ENCODE data around the gene QPCT.

DNA sequence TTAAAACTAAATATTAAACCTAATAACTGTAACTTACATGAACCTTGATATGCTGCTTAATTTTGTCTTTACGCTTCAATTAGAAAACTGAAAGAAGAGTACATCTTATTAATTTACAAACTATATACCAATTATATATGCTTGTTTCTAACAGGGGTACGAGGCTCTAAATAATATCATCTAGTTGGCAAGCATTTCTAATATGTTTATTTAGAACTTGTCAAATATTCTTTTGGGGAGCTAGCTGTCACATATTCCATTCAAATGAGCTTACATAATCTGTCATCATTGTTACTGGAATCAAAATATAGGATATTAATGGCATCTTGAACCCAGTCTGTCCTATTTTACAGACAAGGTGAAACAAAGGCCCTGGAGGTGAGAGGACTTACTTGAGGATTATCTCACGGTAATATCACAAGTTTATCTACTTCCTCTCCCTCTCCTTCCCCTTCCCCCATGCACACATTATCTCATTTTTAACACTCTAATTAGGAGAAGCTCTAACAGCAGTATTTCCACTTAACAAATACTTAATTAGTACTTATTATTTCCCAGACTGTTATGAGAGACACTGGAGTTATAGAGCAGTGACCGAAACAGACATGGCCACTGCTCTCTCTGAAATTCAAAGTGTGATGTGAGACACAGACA is 23.3 kb upstream of the QPCT start:
- TF ChIP-seq, protein P1, sequence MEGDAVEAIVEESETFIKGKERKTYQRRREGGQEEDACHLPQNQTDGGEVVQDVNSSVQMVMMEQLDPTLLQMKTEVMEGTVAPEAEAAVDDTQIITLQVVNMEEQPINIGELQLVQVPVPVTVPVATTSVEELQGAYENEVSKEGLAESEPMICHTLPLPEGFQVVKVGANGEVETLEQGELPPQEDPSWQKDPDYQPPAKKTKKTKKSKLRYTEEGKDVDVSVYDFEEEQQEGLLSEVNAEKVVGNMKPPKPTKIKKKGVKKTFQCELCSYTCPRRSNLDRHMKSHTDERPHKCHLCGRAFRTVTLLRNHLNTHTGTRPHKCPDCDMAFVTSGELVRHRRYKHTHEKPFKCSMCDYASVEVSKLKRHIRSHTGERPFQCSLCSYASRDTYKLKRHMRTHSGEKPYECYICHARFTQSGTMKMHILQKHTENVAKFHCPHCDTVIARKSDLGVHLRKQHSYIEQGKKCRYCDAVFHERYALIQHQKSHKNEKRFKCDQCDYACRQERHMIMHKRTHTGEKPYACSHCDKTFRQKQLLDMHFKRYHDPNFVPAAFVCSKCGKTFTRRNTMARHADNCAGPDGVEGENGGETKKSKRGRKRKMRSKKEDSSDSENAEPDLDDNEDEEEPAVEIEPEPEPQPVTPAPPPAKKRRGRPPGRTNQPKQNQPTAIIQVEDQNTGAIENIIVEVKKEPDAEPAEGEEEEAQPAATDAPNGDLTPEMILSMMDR (IDR thresholded peaks at IDR 0.05; ENCODE audit: low read depth, low read length): no peak
- no peak for TF ChIP-seq MYC (IDR thresholded peaks at IDR 0.05; ENCODE audit: low read depth, low read length)
